ENCODE results near the gene AGPAT3. TPM values are rescaled to one million over a fixed set of nuclear protein-coding genes. Genes with fewer than 3 reads are reported as not detected.

The AGPAT3 gene
- total and polyA plus RNA-seq, 10 of the 15 experiments (the other 5 are each of a cell fraction or from before 2014, with no cell fraction given): 1.2 to 110 (median 30.8) TPM

DNA sequence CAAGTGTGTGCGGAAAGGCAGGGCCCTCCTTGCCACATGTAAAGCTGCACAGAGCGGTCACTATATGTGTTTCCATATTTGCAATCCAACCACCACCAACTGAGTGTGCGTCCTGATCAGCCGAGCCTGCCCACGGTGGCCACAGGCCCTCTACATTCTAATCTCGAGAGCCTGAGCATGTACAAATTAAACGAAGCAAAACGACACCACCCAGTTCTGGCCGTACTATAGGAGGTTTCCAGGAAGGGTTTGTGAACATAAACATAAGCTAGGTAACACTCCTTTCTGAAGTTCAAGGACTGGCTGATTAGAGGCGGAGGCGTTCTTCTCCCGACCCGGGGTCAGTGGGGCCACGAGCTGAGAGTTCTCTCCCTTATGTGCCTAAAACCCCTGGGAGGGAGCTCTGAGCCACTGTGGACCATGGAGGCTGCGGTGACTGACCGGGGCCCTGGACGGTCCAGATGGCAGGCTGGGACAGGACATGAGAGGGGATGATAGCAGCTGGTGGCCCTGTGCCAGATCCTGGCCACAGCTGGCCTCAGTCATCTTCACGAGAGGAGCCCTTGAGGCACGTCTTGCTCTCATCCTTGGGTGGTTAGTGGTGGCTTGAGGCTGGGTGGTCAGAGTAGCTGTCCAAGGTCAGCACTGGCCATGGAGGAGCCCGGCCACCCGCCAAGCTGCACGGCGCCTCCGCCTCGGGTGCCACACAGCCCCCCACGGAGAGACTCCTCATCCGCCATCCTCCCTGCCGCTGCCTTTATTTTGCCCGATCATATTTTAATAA lies 108.0 kb downstream of the AGPAT3 start:
- in situ Hi-C loops (cut with MboI) (no loop called here), intact Hi-C loops (cut with micrococcal nuclease; ENCODE audit: unreplicated experiment) (no loop called here)
- RAD21 ChIA-PET (ENCODE audit: unreplicated experiment): interaction anchor here (0.6 to 1.4 kb wide), 2 partner anchors 108 to 161 kb away, joined by 3 read pairs; no protein-coding TSS in a partner anchor
- Histone ChIP-seq H3K36me3 (ENCODE audit: control insufficient read depth in 2 of 2, insufficient read depth in 2 of 2, low read length in 1 of 2) (peaks cover 20 to 27% of the 10 kb centered on the region in 2 experiments; a peak in 3 of 4 replicates), H3K4me1 (ENCODE audit: control insufficient read depth, insufficient read depth, low read length) (peaks cover 6% of the 10 kb centered on the region), H3K4me3 (no peak overlapping the region), H3K9me3 (replicated peaks; ENCODE audit: control insufficient read depth, insufficient read depth, low read length) (no peaks in the 10 kb centered on the region), H3K27ac (ENCODE audit: control insufficient read depth, insufficient read depth) (no peak overlapping the region), H4K20me1 (ENCODE audit: control insufficient read depth, insufficient read depth) (no peaks in the 10 kb centered on the region), H2AFZ (ENCODE audit: control insufficient read depth, low read depth, low read length) (no peak overlapping the region), H3K9ac (ENCODE audit: control insufficient read depth, insufficient read depth, low read length) (no peak overlapping the region), H3K79me2 (ENCODE audit: control insufficient read depth, insufficient read depth, low read length) (no peaks in the 10 kb centered on the region; the same call in none of the 2 replicates), H3K27me3 (replicated peaks in 1 of 2; ENCODE audit: control insufficient read depth in 2 of 2, insufficient read depth in 2 of 2, low read length in 1 of 2) (no peaks in the 10 kb centered on the region), H3K4me2 (ENCODE audit: control insufficient read depth, insufficient read depth) (no peak overlapping the region)
- TF ChIP-seq EP300 (IDR thresholded peaks at IDR 0.05; ENCODE audit: borderline replicate concordance in 1 of 2, control insufficient read depth in 1 of 2, low read depth in 2 of 2, low read length in 2 of 2): no peak
- TF ChIP-seq, protein P1, sequence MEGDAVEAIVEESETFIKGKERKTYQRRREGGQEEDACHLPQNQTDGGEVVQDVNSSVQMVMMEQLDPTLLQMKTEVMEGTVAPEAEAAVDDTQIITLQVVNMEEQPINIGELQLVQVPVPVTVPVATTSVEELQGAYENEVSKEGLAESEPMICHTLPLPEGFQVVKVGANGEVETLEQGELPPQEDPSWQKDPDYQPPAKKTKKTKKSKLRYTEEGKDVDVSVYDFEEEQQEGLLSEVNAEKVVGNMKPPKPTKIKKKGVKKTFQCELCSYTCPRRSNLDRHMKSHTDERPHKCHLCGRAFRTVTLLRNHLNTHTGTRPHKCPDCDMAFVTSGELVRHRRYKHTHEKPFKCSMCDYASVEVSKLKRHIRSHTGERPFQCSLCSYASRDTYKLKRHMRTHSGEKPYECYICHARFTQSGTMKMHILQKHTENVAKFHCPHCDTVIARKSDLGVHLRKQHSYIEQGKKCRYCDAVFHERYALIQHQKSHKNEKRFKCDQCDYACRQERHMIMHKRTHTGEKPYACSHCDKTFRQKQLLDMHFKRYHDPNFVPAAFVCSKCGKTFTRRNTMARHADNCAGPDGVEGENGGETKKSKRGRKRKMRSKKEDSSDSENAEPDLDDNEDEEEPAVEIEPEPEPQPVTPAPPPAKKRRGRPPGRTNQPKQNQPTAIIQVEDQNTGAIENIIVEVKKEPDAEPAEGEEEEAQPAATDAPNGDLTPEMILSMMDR (IDR thresholded peaks at IDR 0.05 in 2 of 3, conservative IDR thresholded peaks at IDR 0.05 in 1 of 3; ENCODE audit: control insufficient read depth in 2 of 3, extremely low read depth in 1 of 3, insufficient read depth in 1 of 3, low read depth in 3 of 3, low read length in 3 of 3): no peak
- CTCF ChIA-PET: interaction anchor here (1.6 kb wide), 1 partner anchor 34 kb away, joined by 4 read pairs; no protein-coding TSS in a partner anchor
- POLR2A ChIA-PET: interaction anchor here (1.3 kb wide), 1 partner anchor 163 kb away, joined by 3 read pairs; no protein-coding TSS in a partner anchor
- DNase-seq (ENCODE audit: low read depth, low spot score): no peak
- WGBS (ENCODE audit: insufficient coverage, insufficient replicate concordance, low lambda C conversion rate, missing lambda C conversion rate): 81% methylated on average over 29 of the region's 29 CpGs
- FAIRE-seq: no peak
- no TSS peak for BruUV-seq (replicated peaks)
- ATAC-seq: no peak
- SMC1A ChIA-PET (ENCODE audit: uncharacterized antibody, unreplicated experiment): interaction anchor here (1.0 to 1.1 kb wide), 2 partner anchors 162 to 165 kb away, joined by 3 read pairs; no protein-coding TSS in a partner anchor
